HG03439 (cell line): Measurements from ENCODE around the gene PCDHB14.

Source experiments
- ATAC-seq: cut with Tn5 transposase; IDR thresholded peaks from one replicate; pipeline ENCODE4 v1.9.1; 2021; ENCODE audit warnings: mild to moderate bottlenecking, moderate library complexity; ENCODE audit not compliant: unreplicated experiment

PCDHB14 gene

DNA sequence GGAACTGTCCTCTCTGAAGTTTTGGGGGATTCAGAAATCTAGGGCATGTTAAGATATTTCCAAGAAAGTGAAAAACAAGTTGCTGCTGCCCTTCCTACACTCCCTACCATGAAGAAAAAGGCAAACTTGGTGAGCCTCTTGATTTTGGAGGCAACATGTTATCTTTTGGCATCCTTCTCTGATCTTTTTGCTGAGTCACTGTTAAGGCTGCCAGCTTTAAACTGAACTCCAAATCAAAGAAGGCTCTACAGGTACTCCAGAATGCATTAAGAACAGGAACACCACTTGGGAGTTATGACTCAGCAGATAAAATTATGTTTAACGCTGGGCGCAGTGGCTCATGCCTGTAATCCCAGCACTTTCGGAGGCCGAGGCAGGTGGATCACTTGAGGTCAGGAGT, 46.1 kb downstream of the PCDHB14 start:
- no peak for ATAC-seq

DNA sequence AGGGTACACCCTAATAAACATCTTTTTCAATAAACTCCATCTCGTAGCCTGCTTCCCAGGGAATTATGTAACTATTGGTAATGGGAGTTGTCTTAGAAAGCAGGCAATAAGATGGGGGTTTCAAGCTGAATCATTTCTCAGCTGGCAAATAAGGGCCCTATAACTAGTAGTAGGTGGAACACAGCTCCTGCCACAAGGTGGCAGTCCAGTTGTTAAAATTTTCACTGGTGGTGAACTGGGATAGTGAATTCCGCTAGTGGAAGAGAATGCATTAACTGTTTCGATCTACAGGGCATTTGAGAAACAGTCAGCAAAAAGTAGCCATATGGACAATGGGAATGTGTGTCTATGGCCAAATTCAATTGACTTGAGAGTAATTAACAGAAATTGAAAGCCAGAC, 49.8 kb downstream of the PCDHB14 start:
- no peak for ATAC-seq
